A549 (cell line): Measurements from ENCODE around the gene CAMKMT.

Experiments used
- HOXB5 ChIP-seq: fragments of 250-450 bp; sonication (Bioruptor Pico); IDR thresholded peaks from 2 replicates; pipeline ENCODE4 v1.5.0; 2020; ENCODE audit warnings: mild to moderate bottlenecking, moderate library complexity
- POLR2A ChIP-seq: IDR thresholded peaks from 2 replicates; pipeline ENCODE4 v1.6.1; 2012; ENCODE audit warnings: mild to moderate bottlenecking, low read length
- ZSCAN20 ChIP-seq: fragments of 250-450 bp; sonication (Bioruptor Pico); IDR thresholded peaks from 2 replicates; pipeline ENCODE4 v1.8.0; 2022; ENCODE audit warnings: mild to moderate bottlenecking, moderate library complexity

DNA sequence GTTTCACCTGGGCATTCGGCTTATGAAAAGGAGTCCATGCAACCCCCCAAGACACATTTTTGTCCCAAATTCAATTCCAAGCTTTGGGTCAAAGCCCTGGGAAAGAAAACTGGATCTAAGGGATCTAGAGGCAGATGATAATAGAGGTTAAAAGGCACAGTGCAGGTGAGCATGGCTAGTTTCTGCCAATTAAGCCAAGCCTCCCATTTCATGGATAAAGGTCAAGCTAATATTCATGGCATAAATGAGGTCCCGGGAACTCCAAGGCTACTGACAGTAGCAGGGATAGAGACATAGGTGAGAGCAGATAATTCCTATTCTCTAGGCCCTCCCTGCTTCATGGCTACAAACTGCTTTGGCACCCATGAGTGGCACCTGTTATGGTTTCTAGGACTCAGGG is 83.1 kb downstream of the CAMKMT start:
- TF ChIP-seq POLR2A = no peak
- TF ChIP-seq HOXB5 (CRISPR knock-in tag) = no peak
- TF ChIP-seq ZSCAN20 (CRISPR knock-in tag) = no peak
